ENCODE measurements around the gene TPK1. TPM values are rescaled to one million over a fixed set of nuclear protein-coding genes. Genes with fewer than 3 reads are reported as not detected.
"Not testable (repeated sequence)": the region's sequence is repeated elsewhere in the genome, so short reads cannot be mapped to it uniquely, and the experiment has no call there.

TPK1 gene
- total and polyA plus RNA-seq, 4 donors, result 5.3 to 16.8 (median 15.9) TPM

GRCh38 chr7:144575456-144575855 is 260.4 kb downstream of the TPK1 start:
- H3K27me3 ChIP-seq (ENCODE audit: control insufficient read depth in 3 of 3, insufficient read depth in 3 of 3, low read length in 2 of 3), result no peaks in the 10 kb centered on the region
- H3K4me3 ChIP-seq, result no peak overlapping the region
- ATAC-seq (ENCODE audit: insufficient read depth, low FRiP score) (no peak), DNase-seq (no peak)
- H3K4me1 ChIP-seq (ENCODE audit: control insufficient read depth in 5 of 5, insufficient read depth in 5 of 5, low read length in 5 of 5), result no peaks in the 10 kb centered on the region
- H3K9ac ChIP-seq (ENCODE audit: insufficient read depth in 1 of 2, low read length in 2 of 2), result no peak overlapping the region
- no peak for TF ChIP-seq CTCF (IDR thresholded peaks at IDR 0.05; ENCODE audit: control extremely low read depth, extremely low read depth)
- H3K27ac ChIP-seq (ENCODE audit: low read depth in 1 of 2, low read length in 1 of 2), result no peak overlapping the region
- H3K9me3 ChIP-seq (ENCODE audit: control insufficient read depth in 4 of 4, insufficient read depth in 3 of 4, low read length in 3 of 4), result peaks cover 0 to 2% (median 0%) of the 10 kb centered on the region in 4 donors
- WGBS, 2 donors, result 39 to 75% methylated on average over 3 of the region's 3 CpGs
- no peaks in the 10 kb centered on the region for H3K36me3 ChIP-seq (ENCODE audit: control insufficient read depth in 4 of 4, insufficient read depth in 4 of 4, low read length in 4 of 4)

- not testable (repeated sequence) for H3K4me1 ChIP-seq (ENCODE audit: control insufficient read depth in 5 of 5, insufficient read depth in 5 of 5, low read length in 5 of 5); H3K9me3 ChIP-seq (ENCODE audit: control insufficient read depth in 4 of 4, insufficient read depth in 3 of 4, low read length in 3 of 4); H3K27ac ChIP-seq (ENCODE audit: low read depth in 1 of 2, low read length in 1 of 2); ATAC-seq (ENCODE audit: insufficient read depth, low FRiP score); H3K9ac ChIP-seq (ENCODE audit: insufficient read depth in 1 of 2, low read length in 2 of 2); DNase-seq; H3K27me3 ChIP-seq (ENCODE audit: control insufficient read depth in 3 of 3, insufficient read depth in 3 of 3, low read length in 2 of 3); H3K4me3 ChIP-seq; H3K36me3 ChIP-seq (ENCODE audit: control insufficient read depth in 4 of 4, insufficient read depth in 4 of 4, low read length in 4 of 4)
- 86 to 95% methylated on average over 5 of the region's 5 CpGs for WGBS, 2 donors
Measured at GRCh38 chr7:144574753-144575152, 261.1 kb downstream of the TPK1 start.

GRCh38 chr7:144568233-144568632 is 267.6 kb downstream of the TPK1 start:
- H3K9me3 ChIP-seq (ENCODE audit: control insufficient read depth in 4 of 4, insufficient read depth in 3 of 4, low read length in 3 of 4), result no peaks in the 10 kb centered on the region
- no peak overlapping the region for H3K9ac ChIP-seq (ENCODE audit: insufficient read depth in 1 of 2, low read length in 2 of 2)
- no peak for TF ChIP-seq CTCF (IDR thresholded peaks at IDR 0.05; ENCODE audit: control extremely low read depth, extremely low read depth)
- no peaks in the 10 kb centered on the region for H3K36me3 ChIP-seq (ENCODE audit: control insufficient read depth in 4 of 4, insufficient read depth in 4 of 4, low read length in 4 of 4)
- no peak for DNase-seq
- H3K4me1 ChIP-seq (ENCODE audit: control insufficient read depth in 5 of 5, insufficient read depth in 5 of 5, low read length in 5 of 5), result peaks cover 0 to 2% (median 0%) of the 10 kb centered on the region in 5 donors
- no peak overlapping the region for H3K27ac ChIP-seq (ENCODE audit: low read depth in 1 of 2, low read length in 1 of 2)
- H3K27me3 ChIP-seq (ENCODE audit: control insufficient read depth in 3 of 3, insufficient read depth in 3 of 3, low read length in 2 of 3), result no peaks in the 10 kb centered on the region
- 94 to 95% methylated on average over 3 of the region's 3 CpGs for WGBS, 2 donors
- H3K4me3 ChIP-seq, result no peak overlapping the region
- ATAC-seq (ENCODE audit: insufficient read depth, low FRiP score), result no peak

GRCh38 chr7:144565586-144565985 is 270.3 kb downstream of the TPK1 start:
- ATAC-seq (ENCODE audit: insufficient read depth, low FRiP score), result no peak
- DNase-seq, result no peak
- H3K9me3 ChIP-seq (ENCODE audit: control insufficient read depth in 4 of 4, insufficient read depth in 3 of 4, low read length in 3 of 4), result no peaks in the 10 kb centered on the region
- 89 to 95% methylated on average over 4 of the region's 4 CpGs for WGBS, 2 donors
- no peaks in the 10 kb centered on the region for H3K36me3 ChIP-seq (ENCODE audit: control insufficient read depth in 4 of 4, insufficient read depth in 4 of 4, low read length in 4 of 4)
- no peak for TF ChIP-seq CTCF (IDR thresholded peaks at IDR 0.05; ENCODE audit: control extremely low read depth, extremely low read depth)
- H3K9ac ChIP-seq (ENCODE audit: insufficient read depth in 1 of 2, low read length in 2 of 2), result no peak overlapping the region
- peaks cover 0 to 2% (median 0%) of the 10 kb centered on the region in 5 donors for H3K4me1 ChIP-seq (ENCODE audit: control insufficient read depth in 5 of 5, insufficient read depth in 5 of 5, low read length in 5 of 5)
- no peak overlapping the region for H3K27ac ChIP-seq (ENCODE audit: low read depth in 1 of 2, low read length in 1 of 2)
- H3K4me3 ChIP-seq, result no peak overlapping the region
- no peaks in the 10 kb centered on the region for H3K27me3 ChIP-seq (ENCODE audit: control insufficient read depth in 3 of 3, insufficient read depth in 3 of 3, low read length in 2 of 3)

Data from lung (tissue), 12 donors.